Omental fat pad (tissue), 4 donors: ENCODE results near the gene EIPR1. TPM values are rescaled to one million over a fixed set of nuclear protein-coding genes. Genes with fewer than 3 reads are reported as not detected.

ENCODE experiments used
- ATAC-seq: fragments of 150-250 bp; one replicate; pipeline ENCODE4 v1.9.1; 2016; ENCODE audit warnings: mild to moderate bottlenecking, moderate library complexity; ENCODE audit not compliant: low FRiP score
- DNase-seq: peaks from one replicate; pipeline ENCODE4 v3.0.0-alpha.2; 2019; ENCODE audit warnings: low spot score
- total RNA-seq, 4 donors: library from RNA; depleted of rRNA; stranded (reverse); fragments of >200 nt; gene quantifications; one replicate each; pipeline ENCODE4 v1.1.0, GENCODE V29; 2016
- TF ChIP-seq, protein P1 (sequence below), 3 donors: fragments of 450-650 bp; IDR thresholded peaks; one replicate each; pipeline ENCODE4 v1.5.1; 2016 to 2017; ENCODE audit warnings: antibody characterized with exemption in 3 of 3, mild to moderate bottlenecking in 3 of 3, moderate library complexity in 2 of 3

The EIPR1 gene
- total RNA-seq, 4 donors from 2014 or later, result 18.5 to 29.8 (median 21.5) TPM

- ATAC-seq (no peak), DNase-seq (no peak)
- TF ChIP-seq, protein P1, sequence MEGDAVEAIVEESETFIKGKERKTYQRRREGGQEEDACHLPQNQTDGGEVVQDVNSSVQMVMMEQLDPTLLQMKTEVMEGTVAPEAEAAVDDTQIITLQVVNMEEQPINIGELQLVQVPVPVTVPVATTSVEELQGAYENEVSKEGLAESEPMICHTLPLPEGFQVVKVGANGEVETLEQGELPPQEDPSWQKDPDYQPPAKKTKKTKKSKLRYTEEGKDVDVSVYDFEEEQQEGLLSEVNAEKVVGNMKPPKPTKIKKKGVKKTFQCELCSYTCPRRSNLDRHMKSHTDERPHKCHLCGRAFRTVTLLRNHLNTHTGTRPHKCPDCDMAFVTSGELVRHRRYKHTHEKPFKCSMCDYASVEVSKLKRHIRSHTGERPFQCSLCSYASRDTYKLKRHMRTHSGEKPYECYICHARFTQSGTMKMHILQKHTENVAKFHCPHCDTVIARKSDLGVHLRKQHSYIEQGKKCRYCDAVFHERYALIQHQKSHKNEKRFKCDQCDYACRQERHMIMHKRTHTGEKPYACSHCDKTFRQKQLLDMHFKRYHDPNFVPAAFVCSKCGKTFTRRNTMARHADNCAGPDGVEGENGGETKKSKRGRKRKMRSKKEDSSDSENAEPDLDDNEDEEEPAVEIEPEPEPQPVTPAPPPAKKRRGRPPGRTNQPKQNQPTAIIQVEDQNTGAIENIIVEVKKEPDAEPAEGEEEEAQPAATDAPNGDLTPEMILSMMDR (IDR thresholded peaks at IDR 0.05), result no peak
These were observed 56.6 kb downstream of the EIPR1 start for GRCh38 chr2:3320910-3321605.

GRCh38 chr2:3319745-3320566, 57.7 kb downstream of the EIPR1 start:
- no peak for ATAC-seq
- TF ChIP-seq, protein P1 (IDR thresholded peaks at IDR 0.05), result no peak
- no peak for DNase-seq

DNA sequence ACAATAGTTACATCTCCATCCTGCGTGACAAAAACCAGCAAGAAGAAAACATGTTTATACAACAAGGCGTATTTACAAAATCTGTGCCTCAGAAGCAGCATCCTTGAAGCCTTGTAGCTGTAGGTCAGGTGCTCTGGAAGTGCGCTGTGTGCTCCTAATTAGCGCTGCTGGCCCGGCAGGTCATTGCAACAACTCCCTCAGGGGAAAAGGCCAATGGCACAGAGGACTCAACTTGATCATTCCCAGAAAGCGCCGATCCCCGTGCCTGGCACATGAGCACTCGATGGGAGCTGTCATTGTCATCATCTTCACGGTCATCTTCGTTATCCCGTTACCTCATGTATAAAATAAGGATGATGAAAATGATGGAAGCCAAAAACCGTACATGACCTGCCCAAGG, 58.5 kb downstream of the EIPR1 start:
- ATAC-seq (no peak), DNase-seq (no peak)
- TF ChIP-seq, protein P1 (IDR thresholded peaks at IDR 0.05), result no peak

DNA sequence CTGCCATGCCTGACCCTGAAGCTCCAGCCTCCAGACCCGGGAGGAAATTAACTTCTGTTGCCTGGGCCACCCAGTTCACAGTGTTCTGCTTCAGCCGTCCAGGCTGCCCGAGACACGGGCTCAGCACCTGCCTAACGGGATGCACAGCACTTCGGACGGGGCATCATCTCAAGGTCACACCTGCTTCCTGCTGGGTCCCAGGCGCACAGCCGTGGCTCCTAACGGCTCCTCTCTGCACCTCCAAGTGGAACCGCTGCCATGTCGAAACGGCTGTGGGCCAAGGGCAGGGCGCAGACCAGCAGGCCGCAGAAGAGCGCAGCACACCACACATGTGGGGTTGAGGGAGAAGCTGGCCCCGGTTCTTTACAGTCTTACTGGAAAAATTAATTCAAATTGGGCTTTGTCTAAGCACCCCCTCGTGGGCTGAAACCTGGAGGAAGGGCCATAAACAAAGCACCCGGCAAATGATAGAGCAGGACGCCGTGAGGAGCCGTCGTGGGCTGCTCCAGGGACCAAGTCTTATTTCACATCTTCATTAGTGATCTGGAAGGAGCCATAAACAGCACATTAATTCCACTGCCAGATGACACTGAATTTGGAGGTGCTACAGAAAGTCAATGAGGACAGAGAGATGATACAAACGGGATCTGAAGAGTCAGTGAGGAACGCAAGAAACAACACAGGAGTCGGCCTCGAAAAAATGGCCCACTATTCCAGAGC, 59.6 kb downstream of the EIPR1 start:
- DNase-seq (no peak), ATAC-seq (no peak)
- TF ChIP-seq, protein P1 (IDR thresholded peaks at IDR 0.05), result no peak

GRCh38 chr2:3317277-3317685, 60.3 kb downstream of the EIPR1 start:
- DNase-seq, result no peak
- ATAC-seq, result no peak
- TF ChIP-seq, protein P1 (IDR thresholded peaks at IDR 0.05), result no peak

- TF ChIP-seq, protein P1 (IDR thresholded peaks at IDR 0.05), result no peak
- no peak for DNase-seq
- no peak for ATAC-seq
These were observed 61.0 kb downstream of the EIPR1 start for GRCh38 chr2:3316456-3317276.
